NCI-H2081 treated with DMSO at 0.1 percent for 48 hours (cell line): Measurements from ENCODE around the gene KLHL6.
"Not testable (repeated sequence)": the region's sequence is repeated elsewhere in the genome, so short reads cannot be mapped to it uniquely, and the experiment has no call there.

Experiments used
- DNase-seq: peaks from one replicate; lab custom pipeline; 2025; lab: John Stamatoyannopoulos, UW

The KLHL6 gene

GRCh38 chr3:183448369-183449128 is 107.0 kb downstream of the KLHL6 start:
- no peak for DNase-seq

- peak; percentile 89 for DNase-seq
Measured at GRCh38 chr3:183447206-183448001, 108.1 kb downstream of the KLHL6 start.

- no peak for DNase-seq
Measured at GRCh38 chr3:183446838-183447205, 108.7 kb downstream of the KLHL6 start.

GRCh38 chr3:183444748-183445147 is 110.8 kb downstream of the KLHL6 start:
- DNase-seq = no peak

GRCh38 chr3:183443395-183444385 is 111.8 kb downstream of the KLHL6 start:
- no peak for DNase-seq

- DNase-seq = no peak
Measured at GRCh38 chr3:183442994-183443393, 112.5 kb downstream of the KLHL6 start.

GRCh38 chr3:183440521-183440920 is 115.0 kb downstream of the KLHL6 start:
- DNase-seq = not testable (repeated sequence)

- peak; percentile 74 for DNase-seq
Measured at GRCh38 chr3:183439515-183439914, 116.0 kb downstream of the KLHL6 start.

- no peak for DNase-seq
Measured at GRCh38 chr3:183438735-183439134, 116.8 kb downstream of the KLHL6 start.

GRCh38 chr3:183437666-183438564 is 117.6 kb downstream of the KLHL6 start:
- DNase-seq = no peak
